ENCODE results near the gene C4B.
A peak's percentile ranks its signal among the peaks of the same experiment; 100 is the strongest.
"Not testable (repeated sequence)": the region's sequence is repeated elsewhere in the genome, so short reads cannot be mapped to it uniquely, and the experiment has no call there.

C4B gene

GRCh38 chr6:32037598-32038524, 23.3 kb downstream of the C4B start, which contains the start of gene CYP21A2:
Gene CYP21A2 (plus strand): TSS chr6:32038415. CDS start chr6:32038423, 8 bp downstream.
- not testable (repeated sequence) for DNase-seq

GRCh38 chr6:32038878-32039277, 24.3 kb downstream of the C4B start:
- DNase-seq: not testable (repeated sequence)

- DNase-seq: not testable (repeated sequence)
These were observed 25.0 kb downstream of the C4B start for GRCh38 chr6:32039321-32040274.

GRCh38 chr6:32040299-32041049, 25.9 kb downstream of the C4B start:
- DNase-seq: not testable (repeated sequence)

GRCh38 chr6:32041050-32041321, 26.4 kb downstream of the C4B start:
- not testable (repeated sequence) for DNase-seq

- DNase-seq: not testable (repeated sequence)
These were observed 26.8 kb downstream of the C4B start for GRCh38 chr6:32041385-32041784.

GRCh38 chr6:32042276-32042675, 27.7 kb downstream of the C4B start:
- DNase-seq: not testable (repeated sequence)

GRCh38 chr6:32043589-32044380, 29.2 kb downstream of the C4B start:
- not testable (repeated sequence) for DNase-seq

GRCh38 chr6:32044916-32045315, 30.3 kb downstream of the C4B start:
- not testable (repeated sequence) for DNase-seq

- DNase-seq: peak in 2 of 14 donors; percentile 37 to 69
These were observed 31.3 kb downstream of the C4B start for GRCh38 chr6:32045811-32046449.

- peak in 7 of 14 donors; percentile 7 to 88 (median 41) for DNase-seq
These were observed 32.0 kb downstream of the C4B start for GRCh38 chr6:32046450-32047083.

- peak in 3 of 14 donors; percentile 27 to 88 (median 59) for DNase-seq
These were observed 32.5 kb downstream of the C4B start for GRCh38 chr6:32047084-32047478.

GRCh38 chr6:32047539-32047854, 32.9 kb downstream of the C4B start:
- DNase-seq: no peak

GRCh38 chr6:32047855-32048766, 33.5 kb downstream of the C4B start:
- peak in 9 of 14 donors; percentile 10 to 61 (median 29) for DNase-seq

GRCh38 chr6:32049149-32049548, 34.6 kb downstream of the C4B start:
- DNase-seq: not testable (repeated sequence)

GRCh38 chr6:32049736-32050135, 35.1 kb downstream of the C4B start:
- not testable (repeated sequence) for DNase-seq

- no peak for DNase-seq
These were observed 36.0 kb downstream of the C4B start for GRCh38 chr6:32050562-32050961.

GRCh38 chr6:32052626-32053025, 38.0 kb downstream of the C4B start:
- DNase-seq: not testable (repeated sequence)

GRCh38 chr6:32053314-32053713, 38.7 kb downstream of the C4B start:
- not testable (repeated sequence) for DNase-seq

Measured in C1 segment of cervical spinal cord (tissue), 14 donors.